DLD1 (cell line): ENCODE measurements around the gene ALDH2.
"Not testable (repeated sequence)": the region's sequence is repeated elsewhere in the genome, so short reads cannot be mapped to it uniquely, and the experiment has no call there.

ENCODE experiments used
- in situ Hi-C: cut with HindIII; loops from 2 replicates; pipeline ENCODE4 v1.10.0; 2017; ENCODE audit warnings: low sequenced_read_pairs

ALDH2 gene

GRCh38 chr12:111758120-111758561 lies 8.6 kb upstream of the ALDH2 start:
- in situ Hi-C loops: no loop called here

- in situ Hi-C loops: no loop called here
Observed at GRCh38 chr12:111759271-111759670, 7.5 kb upstream of the ALDH2 start.

GRCh38 chr12:111759991-111760390 lies 6.7 kb upstream of the ALDH2 start:
- in situ Hi-C loops: no loop called here

GRCh38 chr12:111761099-111761498 lies 5.6 kb upstream of the ALDH2 start:
- in situ Hi-C loops: no loop called here

GRCh38 chr12:111761706-111762105 lies 5.0 kb upstream of the ALDH2 start:
- in situ Hi-C loops: no loop called here

- in situ Hi-C loops: not testable (repeated sequence)
Observed at GRCh38 chr12:111763552-111763951, 3.2 kb upstream of the ALDH2 start.

- in situ Hi-C loops: no loop called here
Observed at GRCh38 chr12:111764120-111764821, 2.5 kb upstream of the ALDH2 start.

- in situ Hi-C loops: no loop called here
Observed at GRCh38 chr12:111767362-111768158, 827 bp downstream of the ALDH2 start.

GRCh38 chr12:111768159-111768895 lies 1.6 kb downstream of the ALDH2 start:
- in situ Hi-C loops: no loop called here

- in situ Hi-C loops: no loop called here
Observed at GRCh38 chr12:111769599-111769998, 2.9 kb downstream of the ALDH2 start.

- in situ Hi-C loops: no loop called here
Observed at GRCh38 chr12:111773801-111774551, 7.2 kb downstream of the ALDH2 start.

GRCh38 chr12:111775205-111776193 lies 8.8 kb downstream of the ALDH2 start:
- in situ Hi-C loops: no loop called here

- in situ Hi-C loops: no loop called here
Observed at GRCh38 chr12:111776836-111777344, 10.2 kb downstream of the ALDH2 start.

GRCh38 chr12:111777345-111778045 lies 10.8 kb downstream of the ALDH2 start:
- in situ Hi-C loops: no loop called here

- in situ Hi-C loops: no loop called here
Observed at GRCh38 chr12:111780166-111780565, 13.4 kb downstream of the ALDH2 start.

GRCh38 chr12:111780615-111781014 lies 13.9 kb downstream of the ALDH2 start:
- in situ Hi-C loops: no loop called here

GRCh38 chr12:111781085-111781658 lies 14.4 kb downstream of the ALDH2 start:
- in situ Hi-C loops: no loop called here

- in situ Hi-C loops: no loop called here
Observed at GRCh38 chr12:111783046-111783445, 16.3 kb downstream of the ALDH2 start.
